H1 (cell line): Measurements from ENCODE around the gene HIC1. TPM values are rescaled to one million over a fixed set of nuclear protein-coding genes. Genes with fewer than 3 reads are reported as not detected.

Experiments
- CTCF ChIA-PET: fragments of 300-600 bp; sonication (Branson Sonifier 250); formaldehyde crosslinking; loops from one replicate; lab custom pipeline; 2021; ENCODE audit not compliant: partially characterized antibody; lab: Charles Lee
- POLR2A ChIA-PET: fragments of 300-600 bp; sonication (Branson Sonifier 250); formaldehyde crosslinking; loops from one replicate; lab custom pipeline; 2021; ENCODE audit warnings: inconsistent platforms; ENCODE audit not compliant: partially characterized antibody; lab: Charles Lee
- DNase-seq, 2 experiments: peaks; one replicate each; pipeline versions ENCODE4 v3.0.0 to v3.0.0-alpha.2; 2010 to 2022; ENCODE audit warnings: low spot score in 2 of 2, low read depth in 1 of 2, mixed read lengths in 1 of 2
- FAIRE-seq: peaks from 2 replicates; lab custom pipeline; 2011; peaks lifted over from hg19 to GRCh38; lab: Jason Lieb, UNC
- H2AFZ ChIP-seq: 2 replicates; pipeline ENCODE4 v1.8.1; 2012; ENCODE audit warnings: low read length, inconsistent platforms
- H2AK5ac ChIP-seq: 2 replicates; pipeline ENCODE4 v1.6.1; 2013; ENCODE audit warnings: low read depth, low read length
- H2BK120ac ChIP-seq: replicated peaks from 2 replicates; pipeline ENCODE3; 2013; ENCODE audit warnings: low read depth, low read length, inconsistent platforms
- H2BK12ac ChIP-seq: 2 replicates; pipeline ENCODE4 v1.6.1; 2013; ENCODE audit warnings: low read depth, low read length
- H2BK15ac ChIP-seq: 2 replicates; pipeline ENCODE4 v1.6.1; 2013; ENCODE audit warnings: low read length
- H2BK20ac ChIP-seq: 2 replicates; pipeline ENCODE4 v1.6.1; 2013; ENCODE audit warnings: low read length
- H2BK5ac ChIP-seq: 2 replicates; pipeline ENCODE4 v1.6.1; 2013; ENCODE audit warnings: low read depth, low read length
- H3K14ac ChIP-seq: 2 replicates; pipeline ENCODE4 v1.6.1; 2013; ENCODE audit warnings: inconsistent platforms; ENCODE audit not compliant: insufficient read length
- H3K18ac ChIP-seq: 2 replicates; pipeline ENCODE4 v1.6.1; 2013; ENCODE audit warnings: low read length; ENCODE audit errors: extremely low read depth
- H3K23ac ChIP-seq: 2 replicates; pipeline ENCODE4 v1.6.1; 2013; ENCODE audit warnings: inconsistent platforms; ENCODE audit not compliant: insufficient read length
- H3K23me2 ChIP-seq: 2 replicates; pipeline ENCODE4 v1.6.1; 2013; ENCODE audit warnings: low read depth, low read length
- H3K27ac ChIP-seq: 2 replicates; pipeline ENCODE4 v1.6.1; 2011; ENCODE audit warnings: low read depth, low read length, inconsistent platforms
- H3K27me3 ChIP-seq, 4 experiments: replicated peaks in 1 of 4; 1 replicate in 1 of 4; 2 replicates in 3 of 4; pipeline versions ENCODE4 v1.6.1 to v1.8.1; 2011 to 2013; ENCODE audit warnings: low read length in 3 of 4, mild to moderate bottlenecking in 3 of 4, inconsistent platforms in 2 of 4, mixed read lengths in 2 of 4, moderate library complexity in 1 of 4; ENCODE audit not compliant: control insufficient read depth in 3 of 4, insufficient read depth in 3 of 4; ENCODE audit errors: extremely low read depth in 1 of 4
- H3K36me3 ChIP-seq, 4 experiments: 2 replicates each; pipeline versions ENCODE4 v1.6.1 to v1.8.1; 2011 to 2013; ENCODE audit warnings: mild to moderate bottlenecking in 4 of 4, low read length in 3 of 4, moderate library complexity in 2 of 4, control low read depth in 1 of 4, inconsistent platforms in 1 of 4; ENCODE audit not compliant: insufficient read depth in 4 of 4, control insufficient read depth in 2 of 4
- H3K4ac ChIP-seq: replicated peaks from 2 replicates; pipeline ENCODE3; 2013; ENCODE audit warnings: low read length, low read depth, mixed read lengths, inconsistent platforms; ENCODE audit not compliant: insufficient read length
- H3K4me1 ChIP-seq, 4 experiments: replicated peaks in 1 of 4; 1 replicate in 1 of 4; 2 replicates in 3 of 4; pipeline versions ENCODE4 v1.6.1 to v1.8.1; 2011 to 2013; ENCODE audit warnings: low read length in 3 of 4, inconsistent platforms in 2 of 4, mixed read lengths in 1 of 4; ENCODE audit not compliant: insufficient read depth in 4 of 4, control insufficient read depth in 3 of 4
- H3K4me2 ChIP-seq, 2 experiments: 2 replicates each; pipeline versions ENCODE4 v1.6.1 to v1.8.1; 2011 to 2013; ENCODE audit warnings: low read depth in 2 of 2, low read length in 2 of 2, control low read depth in 1 of 2, inconsistent platforms in 1 of 2, mild to moderate bottlenecking in 1 of 2; ENCODE audit not compliant: insufficient read depth in 1 of 2
- H3K4me3 ChIP-seq, 4 experiments: fragments of 200-600, 300-600 bp in 1 of 4; sonication (generic), shearing (Covaris generic), sonication (Bioruptor Twin) in 1 of 4; 2 replicates each; pipeline versions ENCODE4 v1.5.1 to v1.8.1; 2011 to 2016; ENCODE audit warnings: low read length in 4 of 4, low read depth in 3 of 4, control low read depth in 2 of 4, inconsistent platforms in 2 of 4, mild to moderate bottlenecking in 2 of 4, mixed read lengths in 1 of 4, moderate library complexity in 1 of 4; ENCODE audit not compliant: insufficient read depth in 2 of 4; ENCODE audit errors: extremely low read depth in 1 of 4
- H3K56ac ChIP-seq: replicated peaks from 2 replicates; pipeline ENCODE3; 2013; ENCODE audit warnings: low read depth, mild to moderate bottlenecking, mixed read lengths, low read length, inconsistent platforms; ENCODE audit not compliant: insufficient read length
- H3K79me1 ChIP-seq: 2 replicates; pipeline ENCODE4 v1.6.1; 2013; ENCODE audit warnings: low read depth, low read length, control low read depth
- H3K79me2 ChIP-seq, 2 experiments: 2 replicates each; pipeline versions ENCODE4 v1.6.1 to v1.8.1; 2012 to 2013; ENCODE audit warnings: low read length in 2 of 2, mild to moderate bottlenecking in 2 of 2, inconsistent platforms in 1 of 2; ENCODE audit not compliant: insufficient read depth in 2 of 2, control insufficient read depth in 1 of 2
- H3K9ac ChIP-seq, 4 experiments: replicated peaks in 1 of 4; 1 replicate in 1 of 4; 2 replicates in 3 of 4; pipeline versions ENCODE4 v1.6.1 to v1.8.1; 2011 to 2013; ENCODE audit warnings: low read depth in 3 of 4, low read length in 3 of 4, control low read depth in 2 of 4, mild to moderate bottlenecking in 2 of 4, moderate library complexity in 2 of 4, inconsistent platforms in 1 of 4; ENCODE audit errors: extremely low read depth in 1 of 4
- H3K9me3 ChIP-seq, 2 experiments: 2 replicates each; pipeline versions ENCODE4 v1.6.1 to v1.8.1; 2012 to 2013; ENCODE audit warnings: mild to moderate bottlenecking in 2 of 2, moderate library complexity in 2 of 2, control low read depth in 1 of 2, inconsistent platforms in 1 of 2, low read depth in 1 of 2, low read length in 1 of 2, mixed read lengths in 1 of 2; ENCODE audit not compliant: insufficient read depth in 2 of 2
- H4K20me1 ChIP-seq, 2 experiments: replicated peaks in 1 of 2; 2 replicates each; pipeline versions ENCODE3 to v1.8.1; 2011 to 2013; ENCODE audit warnings: inconsistent platforms in 2 of 2, low read length in 2 of 2, mild to moderate bottlenecking in 1 of 2; ENCODE audit not compliant: insufficient read depth in 2 of 2, control insufficient read depth in 1 of 2
- H4K5ac ChIP-seq: 2 replicates; pipeline ENCODE4 v1.6.1; 2013; ENCODE audit warnings: low read length, low read depth, mixed read lengths, inconsistent platforms; ENCODE audit not compliant: insufficient read length
- H4K8ac ChIP-seq: 2 replicates; pipeline ENCODE4 v1.8.0; 2013; ENCODE audit warnings: mild to moderate bottlenecking, moderate library complexity, low read length, inconsistent platforms; ENCODE audit not compliant: insufficient read depth; ENCODE audit errors: extremely low read depth
- H4K91ac ChIP-seq: replicated peaks from 2 replicates; pipeline ENCODE3; 2013; ENCODE audit warnings: low read length, mixed read lengths, inconsistent platforms; ENCODE audit not compliant: insufficient read length
- BCL11A ChIP-seq, 2 experiments: IDR thresholded peaks; one replicate each; pipeline ENCODE4 v1.6.1; 2011; ENCODE audit warnings: low read depth in 2 of 2, low read length in 2 of 2, mild to moderate bottlenecking in 2 of 2
- BRCA1 ChIP-seq: IDR thresholded peaks from 2 replicates; pipeline ENCODE4 v1.6.1; 2012; ENCODE audit warnings: low read depth, low read length, improper control_type of control experiment
- CBX5 ChIP-seq: fragments of 300-800, 300-1000 bp; sonication (generic); IDR thresholded peaks from 2 replicates; pipeline ENCODE4 v1.7.1; 2016; ENCODE audit warnings: antibody characterized with exemption, low read length, low read depth
- CHD1 ChIP-seq: IDR thresholded peaks from 2 replicates; pipeline ENCODE4 v1.6.1; 2012; ENCODE audit warnings: low read depth, low read length, improper control_type of control experiment
- CHD2 ChIP-seq: IDR thresholded peaks from 2 replicates; pipeline ENCODE4 v1.6.1; 2012; ENCODE audit warnings: low read length, improper control_type of control experiment
- EGR1 ChIP-seq: IDR thresholded peaks from 2 replicates; pipeline ENCODE4 v1.6.1; 2011; ENCODE audit warnings: low read depth, low read length, borderline replicate concordance
- GABPA ChIP-seq: IDR thresholded peaks from 2 replicates; pipeline ENCODE4 v1.6.1; 2011; ENCODE audit warnings: mild to moderate bottlenecking, low read length, moderate library complexity, borderline replicate concordance; ENCODE audit not compliant: insufficient read depth
- JUND ChIP-seq: IDR thresholded peaks from 2 replicates; pipeline ENCODE4 v1.6.1; 2011; ENCODE audit warnings: mild to moderate bottlenecking, improper control_type of control experiment, low read length
- KDM5A ChIP-seq: fragments of 200-600 bp; IDR thresholded peaks from 2 replicates; pipeline ENCODE4 v1.7.1; 2012; ENCODE audit warnings: mild to moderate bottlenecking, low read length, inconsistent platforms, mixed read lengths
- MAFK ChIP-seq: IDR thresholded peaks from 2 replicates; pipeline ENCODE4 v1.6.1; 2012; ENCODE audit warnings: low read depth, mild to moderate bottlenecking, improper control_type of control experiment, low read length
- NANOG ChIP-seq: IDR thresholded peaks from 2 replicates; pipeline ENCODE4 v1.6.1; 2011; ENCODE audit warnings: low read length, low read depth, mild to moderate bottlenecking, inconsistent platforms; ENCODE audit not compliant: insufficient read depth, poor library complexity, severe bottlenecking
- PHF8 ChIP-seq: fragments of 200-600 bp; sonication (generic); conservative IDR thresholded peaks from 2 replicates; pipeline ENCODE4 v1.7.1; 2012; ENCODE audit warnings: low read depth, mild to moderate bottlenecking, inconsistent platforms, low read length, moderate library complexity
- SAP30 ChIP-seq: fragments of 300-600 bp; sonication (generic); IDR thresholded peaks from 2 replicates; pipeline ENCODE4 v1.7.1; 2012; ENCODE audit warnings: low read length, moderate library complexity, mild to moderate bottlenecking, inconsistent platforms; ENCODE audit not compliant: insufficient read depth, insufficient replicate concordance
- SIRT6 ChIP-seq: IDR thresholded peaks from one replicate; pipeline ENCODE4 v1.7.1; 2012; ENCODE audit warnings: low read length, inconsistent platforms
- TCF12 ChIP-seq: IDR thresholded peaks from 2 replicates; pipeline ENCODE4 v1.6.1; 2011; ENCODE audit warnings: low read depth, mild to moderate bottlenecking, low read length
- WGBS, 2 experiments: shearing (Covaris generic) in 1 of 2; methylation state at CpG; one replicate each; pipeline versions ENCODE4 v1.1.6 to v1.1.7; 2013 to 2015; ENCODE audit warnings: low lambda C conversion rate in 2 of 2, mixed read lengths in 2 of 2, inconsistent platforms in 1 of 2, low coverage in 1 of 2, missing lambda C conversion rate in 1 of 2; ENCODE audit not compliant: insufficient replicate concordance in 2 of 2, insufficient coverage in 1 of 2, insufficient read length in 1 of 2; ENCODE audit errors: extremely low coverage in 1 of 2, missing lambda C conversion rate in 1 of 2; 5-methylcytosine and 5-hydroxymethylcytosine counted together
- polyA plus RNA-seq, 7 experiments: library from polyadenylated mRNA; depleted of rRNA in 3 of 7; stranded (reverse) in 5 of 7; unstranded in 2 of 7; fragments of >200 nt in 5 of 7; fragments of 200-250 nt in 2 of 7; gene quantifications; 1 replicate in 5 of 7; 2 replicates in 1 of 7; 4 replicates in 1 of 7; pipeline versions ENCODE4 v1.2.1 to v1.2.3, GENCODE V29; 2011 to 2013; ENCODE audit warnings: missing spikeins in 2 of 7, mixed read lengths in 2 of 7
- total RNA-seq: library from RNA; stranded (reverse); fragmentation: NEBNext Ultra II Directional; extraction: Animal tissue kit (Norgen Biotek cat#: 25700); gene quantifications from 2 replicates; pipeline ENCODE4 v1.2.1, GENCODE V29; 2021

The HIC1 gene
- total and polyA plus RNA-seq, 2 of the 8 experiments (the other 6 are each of a cell fraction or from before 2014, with no cell fraction given), result 0.06 to 0.09 TPM

GRCh38 chr17:2047590-2047989 lies 7.3 kb upstream of the HIC1 start:
- no peak overlapping the region for H2BK12ac ChIP-seq
- H3K14ac ChIP-seq, result no peak overlapping the region
- H3K36me3 ChIP-seq, result peaks cover 0 to 9% (median 4%) of the 10 kb centered on the region in 4 experiments; a peak in 4 of 8 replicates
- DNase-seq, result no peak
- no peak overlapping the region for H4K8ac ChIP-seq
- no peak overlapping the region for H2AK5ac ChIP-seq
- no peak overlapping the region for H2AFZ ChIP-seq
- H4K5ac ChIP-seq, result no peak overlapping the region
- POLR2A ChIA-PET, result no interaction called here
- H3K56ac ChIP-seq, result no peak overlapping the region
- peaks cover 5% of the 10 kb centered on the region; the same call in 1 of the 2 replicates for H3K23me2 ChIP-seq
- H3K27me3 ChIP-seq, result peaks cover 26 to 48% (median 45%) of the 10 kb centered on the region in 4 experiments
- no peak overlapping the region for H2BK20ac ChIP-seq
- CTCF ChIA-PET, result interaction anchor here (0.6 to 2.5 kb wide), 6 partner anchors 11 to 197 kb away, joined by 3 to 9 read pairs (median 6); partner anchors contain the start of gene RTN4RL1
- H3K4ac ChIP-seq, result no peak overlapping the region
- H2BK15ac ChIP-seq, result no peak overlapping the region
- no peak overlapping the region for H3K18ac ChIP-seq
- 78% methylated on average over 6 of the region's 6 CpGs; no CpG with 5 or more reads in 1 of the 2 experiments for WGBS, 2 experiments
- H3K9ac ChIP-seq, result no peak overlapping the region
- H2BK120ac ChIP-seq, result no peak overlapping the region
- H4K91ac ChIP-seq, result no peak overlapping the region
- no peaks in the 10 kb centered on the region for H3K9me3 ChIP-seq
- H3K23ac ChIP-seq, result no peak overlapping the region
- H4K20me1 ChIP-seq, result peaks cover 6 to 8% of the 10 kb centered on the region in 2 experiments
- peaks cover 4% of the 10 kb centered on the region for H3K79me1 ChIP-seq
- H2BK5ac ChIP-seq, result no peak overlapping the region
- no peak overlapping the region for H3K27ac ChIP-seq
- H3K79me2 ChIP-seq, result no peaks in the 10 kb centered on the region
- peaks cover 0 to 7% (median 1%) of the 10 kb centered on the region in 4 experiments; a peak in 2 of 7 replicates for H3K4me1 ChIP-seq
- H3K4me3 ChIP-seq, result no peak overlapping the region
- FAIRE-seq, result no peak
- no peak overlapping the region for H3K4me2 ChIP-seq
- TF ChIP-seq BCL11A (IDR thresholded peaks at IDR 0.05; ENCODE audit: low read depth in 2 of 2, low read length in 2 of 2), result no peak
- no peak for TF ChIP-seq CHD2
- no peak for TF ChIP-seq CHD1
- TF ChIP-seq SIRT6, result no peak
- no peak for TF ChIP-seq JUND
- no peak for TF ChIP-seq MAFK
- no peak for TF ChIP-seq KDM5A
- no peak for TF ChIP-seq TCF12
- TF ChIP-seq NANOG, result no peak
- no peak for TF ChIP-seq SAP30
- no peak for TF ChIP-seq GABPA
- no peak for TF ChIP-seq EGR1
- TF ChIP-seq BRCA1, result no peak
- TF ChIP-seq CBX5, result no peak
- TF ChIP-seq PHF8, result no peak
